ENCODE measurements around the gene VILL.

The VILL gene

GRCh38 chr3:38000965-38001455 is 10.4 kb downstream of the VILL start:
- DNase-seq (ENCODE audit: low read depth in 2 of 2), result no peak

GRCh38 chr3:38001456-38002081 is 11.0 kb downstream of the VILL start:
- no peak for DNase-seq (ENCODE audit: low read depth in 2 of 2)

GRCh38 chr3:38002291-38002876 is 11.8 kb downstream of the VILL start:
- no peak for DNase-seq (ENCODE audit: low read depth in 2 of 2)

- DNase-seq (ENCODE audit: low read depth in 2 of 2), result no peak
Measured at GRCh38 chr3:38002940-38003339, 12.4 kb downstream of the VILL start.

- peak; percentile 30 to 36 for DNase-seq (ENCODE audit: low read depth in 2 of 2)
Measured at GRCh38 chr3:38003371-38003816, 12.8 kb downstream of the VILL start.

GRCh38 chr3:38003817-38004414 is 13.3 kb downstream of the VILL start:
- no peak for DNase-seq (ENCODE audit: low read depth in 2 of 2)

GRCh38 chr3:38004415-38005075 is 14.0 kb downstream of the VILL start:
- DNase-seq (ENCODE audit: low read depth in 2 of 2), result peak in 1 of 2 donors; percentile 22

GRCh38 chr3:38005076-38006020 is 14.8 kb downstream of the VILL start:
- DNase-seq (ENCODE audit: low read depth in 2 of 2), result no peak

- no peak for DNase-seq (ENCODE audit: low read depth in 2 of 2)
Measured at GRCh38 chr3:38006031-38006430, 15.4 kb downstream of the VILL start.

- no peak for DNase-seq (ENCODE audit: low read depth in 2 of 2)
Measured at GRCh38 chr3:38006445-38006995, 15.9 kb downstream of the VILL start.

GRCh38 chr3:38007754-38008090 is 17.1 kb downstream of the VILL start:
- no peak for DNase-seq (ENCODE audit: low read depth in 2 of 2)

GRCh38 chr3:38008191-38008701 is 17.7 kb downstream of the VILL start:
- no peak for DNase-seq (ENCODE audit: low read depth in 2 of 2)

GRCh38 chr3:38008971-38009580 is 18.5 kb downstream of the VILL start:
- DNase-seq (ENCODE audit: low read depth in 2 of 2), result no peak

- DNase-seq (ENCODE audit: low read depth in 2 of 2), result no peak
Measured at GRCh38 chr3:38009807-38010591, 19.4 kb downstream of the VILL start.

GRCh38 chr3:38011111-38011510 is 20.5 kb downstream of the VILL start:
- DNase-seq (ENCODE audit: low read depth in 2 of 2), result no peak

- DNase-seq (ENCODE audit: low read depth in 2 of 2), result no peak
Measured at GRCh38 chr3:38015485-38015884, 24.9 kb downstream of the VILL start.

- DNase-seq (ENCODE audit: low read depth in 2 of 2), result no peak
Measured at GRCh38 chr3:38015984-38016383, 25.4 kb downstream of the VILL start.

GRCh38 chr3:38016410-38016809 is 25.8 kb downstream of the VILL start:
- DNase-seq (ENCODE audit: low read depth in 2 of 2), result no peak

- no peak for DNase-seq (ENCODE audit: low read depth in 2 of 2)
Measured at GRCh38 chr3:38016847-38017444, 26.4 kb downstream of the VILL start.

Measured in stimulated activated CD8-positive, alpha-beta memory T cell treated with anti-CD3 and anti-CD28 coated beads, Interleukin-15, amount 100 ng/mL, for 48 hours (primary cell).